Stimulated activated CD8-positive, alpha-beta memory T cell treated with anti-CD3 and anti-CD28 coated beads, Interleukin-7, amount 100 ng/mL, for 1 hour (primary cell): ENCODE results near the gene ADCY9.
"Not testable (repeated sequence)": the region's sequence is repeated elsewhere in the genome, so short reads cannot be mapped to it uniquely, and the experiment has no call there.

Experiments used
- DNase-seq, 2 donors: peaks; one replicate each; pipeline ENCODE4 v3.0.0-alpha.2; 2020; ENCODE audit warnings: low read depth in 2 of 2

Gene ADCY9

DNA sequence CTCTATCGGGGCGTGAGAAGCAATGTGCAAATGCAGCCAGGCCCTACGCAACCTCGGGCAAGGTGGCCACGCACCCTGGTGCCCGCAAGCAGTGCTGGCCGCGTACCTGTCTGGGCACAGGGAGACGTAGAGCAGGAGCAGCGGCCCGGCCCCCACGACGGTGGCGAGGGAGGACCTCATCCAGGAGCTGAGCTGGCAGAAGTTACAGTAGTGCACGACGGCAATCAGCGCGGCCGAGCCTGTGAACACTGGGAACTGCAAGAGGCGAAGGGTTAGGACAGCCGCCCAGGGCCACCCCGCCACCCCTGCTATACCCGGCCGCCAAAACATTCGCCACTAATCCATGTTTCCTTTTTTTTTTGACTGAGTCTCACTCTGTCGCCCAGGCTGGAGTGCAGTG is 138.9 kb downstream of the ADCY9 start:
- no peak for DNase-seq

DNA sequence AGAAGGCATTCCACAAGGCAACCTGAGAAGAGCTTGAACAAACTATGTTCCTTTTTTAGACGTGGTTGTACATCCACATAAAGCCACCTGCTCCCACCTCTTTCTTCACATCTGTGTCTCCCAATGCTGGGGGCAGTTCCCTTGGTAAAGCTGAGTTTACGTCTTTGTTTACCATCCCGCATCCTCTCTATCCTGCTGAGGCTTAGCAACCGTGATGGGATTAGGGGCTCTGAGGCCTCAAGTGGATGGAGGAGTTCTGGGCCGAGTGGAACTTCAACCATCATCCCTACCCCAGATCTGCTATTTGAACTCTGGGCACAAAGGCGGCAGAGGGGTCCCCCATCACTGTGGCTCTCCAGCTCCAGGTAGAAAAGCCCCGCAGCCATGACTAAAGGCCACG is 141.5 kb downstream of the ADCY9 start:
- DNase-seq, result no peak

DNA sequence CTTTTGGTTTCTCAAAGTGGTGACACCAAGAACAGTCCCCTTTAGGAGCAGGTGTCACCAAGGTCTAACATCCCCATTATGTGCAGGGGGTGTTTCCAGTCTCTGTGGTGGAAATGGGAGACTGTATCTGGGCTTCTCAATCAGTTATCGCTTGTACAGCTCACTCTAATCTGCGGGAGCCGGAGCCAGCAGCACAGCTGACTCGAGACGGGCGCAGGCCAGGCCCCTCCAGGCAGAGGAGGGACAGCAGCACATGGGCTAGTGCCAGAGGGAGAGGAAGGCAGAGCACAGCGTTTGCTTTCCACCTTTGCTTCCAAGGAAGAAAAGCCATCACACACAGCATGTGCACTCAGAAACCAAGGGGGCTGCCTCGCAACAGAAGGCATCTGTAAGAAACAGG is 144.5 kb downstream of the ADCY9 start:
- no peak for DNase-seq

DNA sequence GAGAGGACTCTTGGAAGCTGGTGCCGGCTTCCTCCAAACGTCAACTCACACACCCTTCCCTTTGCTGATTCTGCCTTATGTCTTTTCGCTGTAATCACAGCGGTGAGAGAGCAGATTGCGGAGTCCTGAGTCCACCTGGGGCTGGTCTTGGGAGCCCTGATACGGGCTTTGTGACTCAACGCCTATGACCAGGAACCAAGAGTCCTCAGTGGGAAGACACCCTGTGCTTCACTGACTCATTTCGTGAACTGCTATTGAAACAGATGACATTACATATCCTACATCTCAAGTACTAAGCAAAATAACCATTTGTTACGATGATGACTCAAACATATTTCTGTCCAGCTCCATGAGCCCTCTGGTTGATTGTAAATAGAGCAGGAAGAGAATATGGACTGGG is 145.0 kb downstream of the ADCY9 start:
- DNase-seq, result no peak

DNA sequence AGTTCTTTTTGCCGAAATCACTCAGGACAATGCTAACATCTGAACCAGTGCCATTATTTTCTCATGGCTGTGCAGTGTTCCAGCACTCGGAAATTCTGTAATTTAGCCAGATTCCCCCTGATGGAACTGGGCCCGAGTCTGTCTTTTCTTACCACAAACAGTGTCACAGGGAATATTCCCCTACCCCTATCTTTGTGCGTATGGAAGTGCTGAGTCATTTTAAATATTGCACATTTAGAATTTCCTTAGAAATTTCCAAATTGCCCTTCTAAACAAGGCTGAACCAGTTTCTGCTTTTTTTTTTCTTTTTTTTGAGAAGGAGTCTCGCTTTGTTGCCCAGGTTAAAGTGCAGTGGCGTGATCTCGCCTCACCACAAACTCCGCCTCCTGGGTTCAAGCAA is 147.7 kb downstream of the ADCY9 start:
- DNase-seq, result no peak

DNA sequence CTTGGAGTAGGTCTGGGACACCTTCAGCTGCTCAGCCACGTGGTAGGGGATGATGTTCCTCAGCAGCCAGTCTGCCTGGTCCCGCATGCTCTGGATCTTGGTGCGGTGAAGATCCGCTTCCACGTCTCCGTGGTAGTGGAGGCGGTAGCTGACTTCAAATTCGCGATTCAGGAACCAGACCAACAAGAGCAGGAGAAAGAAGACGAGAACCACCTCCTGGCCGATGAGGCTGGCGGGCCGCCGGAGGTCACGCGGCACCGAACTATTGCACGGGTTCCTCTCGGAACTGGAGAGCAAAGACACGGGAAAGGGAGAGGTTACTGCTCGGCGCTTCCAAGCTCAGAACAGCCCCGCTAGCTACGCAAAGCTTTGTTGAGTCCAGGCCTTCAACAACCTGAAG is 149.6 kb downstream of the ADCY9 start:
- no peak for DNase-seq

DNA sequence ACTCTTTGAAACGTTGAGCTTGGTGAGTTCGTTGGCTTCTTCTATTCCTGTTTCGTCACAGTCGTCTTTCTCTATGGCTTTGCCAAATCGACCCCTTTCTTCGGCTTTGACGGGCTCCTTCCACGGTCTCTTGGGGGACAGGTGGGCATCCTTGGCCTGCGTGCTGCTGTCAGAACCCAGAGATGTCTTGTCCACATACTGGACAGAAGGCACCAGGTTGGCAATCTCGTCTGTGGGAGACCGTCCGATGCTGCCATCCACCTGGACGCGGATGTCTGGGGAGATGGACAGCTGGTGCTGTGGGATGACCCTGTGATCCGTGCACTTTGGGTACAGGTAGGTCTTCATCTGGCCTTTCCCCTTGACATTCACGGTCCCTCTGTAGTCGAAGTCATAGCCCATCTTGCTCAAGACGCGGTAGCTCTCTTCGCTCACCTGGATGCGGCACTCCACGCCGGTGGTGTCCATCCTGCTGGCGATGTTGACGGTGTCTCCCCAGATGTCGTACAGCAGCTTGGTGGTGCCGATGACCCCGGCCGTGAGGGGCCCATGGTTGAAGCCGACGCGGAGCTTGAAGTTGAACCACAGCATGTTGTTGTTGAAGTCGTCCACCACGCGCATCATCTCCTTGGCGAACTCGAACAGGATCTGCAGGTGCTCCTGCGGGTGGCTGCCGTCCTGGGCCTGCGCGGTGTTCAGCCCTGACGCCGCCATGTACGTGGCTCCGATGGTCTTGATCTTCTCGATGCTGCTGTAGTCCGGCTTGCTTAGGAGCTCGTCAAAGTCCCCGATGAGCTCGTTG is 150.3 kb downstream of the ADCY9 start:
- DNase-seq, result no peak

DNA sequence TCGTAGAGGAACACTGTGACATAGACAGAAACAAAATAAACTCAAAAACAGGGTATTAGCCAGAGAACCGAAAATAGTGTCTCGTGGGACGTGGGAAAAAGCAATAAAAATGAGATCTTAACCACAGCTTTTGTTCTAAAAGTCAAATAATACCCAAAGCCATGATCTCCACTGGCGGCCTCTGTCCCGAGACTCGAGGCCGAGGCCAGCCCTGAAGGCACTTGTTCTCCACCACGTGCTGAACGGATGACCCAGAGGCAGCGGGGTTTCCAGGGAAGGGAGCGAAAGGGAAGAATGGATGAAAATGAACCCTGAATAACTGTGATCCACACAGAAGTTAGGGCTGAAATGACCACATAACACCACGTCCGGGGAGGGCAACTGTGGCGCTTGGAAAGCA is 150.9 kb downstream of the ADCY9 start:
- DNase-seq, result no peak

DNA sequence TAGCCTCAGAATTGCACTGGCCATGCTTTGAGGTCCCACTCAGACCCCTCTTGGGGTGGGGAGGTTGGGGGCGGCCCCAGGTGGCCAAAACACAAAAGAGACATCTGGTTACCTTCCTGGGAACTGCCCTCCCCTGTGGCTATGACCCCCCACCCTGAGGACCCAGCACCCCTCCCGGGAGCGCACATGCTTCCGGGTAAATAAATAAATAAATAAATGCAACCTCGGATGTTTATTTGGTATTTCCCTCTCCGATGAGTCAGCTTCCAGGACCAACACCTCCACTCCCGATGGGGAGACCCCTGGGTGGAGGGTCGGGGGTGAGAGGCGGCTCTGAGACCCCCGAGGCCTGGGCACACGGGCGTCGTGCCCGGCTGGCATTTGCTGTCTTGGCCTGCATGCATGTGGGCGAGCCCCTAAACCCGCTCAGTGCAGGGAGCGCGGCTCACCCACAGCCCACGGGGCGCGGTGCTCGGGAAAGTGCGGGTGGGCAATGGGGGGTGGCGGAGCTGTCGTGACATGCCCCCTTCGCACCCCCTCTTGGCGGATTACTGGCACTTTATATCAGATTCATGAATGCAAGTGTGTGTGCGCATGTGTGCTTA is 151.5 kb downstream of the ADCY9 start:
- DNase-seq, result no peak

DNA sequence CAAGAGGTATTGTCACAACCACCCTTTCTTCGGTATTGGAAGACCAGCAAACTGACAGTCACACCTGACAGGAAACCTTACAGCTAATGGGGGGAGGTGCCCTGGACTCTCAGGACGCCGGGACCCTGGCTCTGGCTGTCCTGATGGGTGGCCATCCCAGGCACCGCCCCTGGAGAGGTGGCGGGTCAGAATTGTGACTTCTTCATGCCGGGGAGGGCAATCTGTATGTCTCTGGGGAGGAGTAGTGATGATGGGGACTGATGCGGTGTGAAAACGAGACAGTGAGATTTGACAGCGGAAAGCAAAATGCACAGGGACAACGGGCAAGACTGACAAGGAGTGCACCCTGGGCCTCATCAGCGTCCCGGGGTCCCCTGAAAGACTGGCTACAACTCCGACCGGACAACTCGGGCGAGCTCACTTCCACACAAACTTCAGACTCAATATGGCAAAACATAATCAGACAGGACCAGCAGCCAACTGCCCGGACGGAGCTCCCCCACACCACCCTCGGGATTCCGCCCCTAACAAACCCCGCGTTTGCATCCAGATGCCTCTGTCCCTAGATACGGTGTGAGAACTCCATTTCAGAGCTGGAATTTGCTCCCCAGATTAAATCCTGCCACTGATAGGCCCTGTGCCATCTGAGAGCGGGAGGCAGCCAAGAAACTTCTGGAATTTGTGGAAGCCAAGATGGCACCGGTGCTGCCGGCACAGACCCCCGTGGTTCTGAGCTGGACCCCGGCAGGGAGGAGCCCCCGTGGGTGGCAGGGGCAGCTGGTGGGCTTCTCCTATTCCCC is 152.2 kb downstream of the ADCY9 start:
- DNase-seq, result no peak

DNA sequence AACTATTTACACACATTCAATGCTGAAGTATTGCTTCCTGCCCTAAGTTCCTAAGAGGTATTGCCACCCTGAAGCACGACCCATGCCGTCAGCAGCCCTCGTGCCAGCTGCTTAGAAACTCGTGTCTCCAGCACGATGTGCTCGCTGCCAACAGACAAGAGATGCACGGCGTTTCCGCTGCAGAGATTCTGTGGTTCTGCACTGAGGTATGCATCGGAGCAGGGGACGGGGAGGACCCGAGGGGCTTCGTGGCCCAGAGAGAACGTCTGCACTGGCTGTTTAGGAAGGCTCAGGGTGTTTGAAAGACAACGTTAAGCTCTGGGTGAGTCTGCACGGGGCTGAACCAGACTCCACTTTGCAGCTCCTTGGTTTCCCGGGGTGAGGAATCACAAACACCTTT is 153.0 kb downstream of the ADCY9 start:
- no peak for DNase-seq

DNA sequence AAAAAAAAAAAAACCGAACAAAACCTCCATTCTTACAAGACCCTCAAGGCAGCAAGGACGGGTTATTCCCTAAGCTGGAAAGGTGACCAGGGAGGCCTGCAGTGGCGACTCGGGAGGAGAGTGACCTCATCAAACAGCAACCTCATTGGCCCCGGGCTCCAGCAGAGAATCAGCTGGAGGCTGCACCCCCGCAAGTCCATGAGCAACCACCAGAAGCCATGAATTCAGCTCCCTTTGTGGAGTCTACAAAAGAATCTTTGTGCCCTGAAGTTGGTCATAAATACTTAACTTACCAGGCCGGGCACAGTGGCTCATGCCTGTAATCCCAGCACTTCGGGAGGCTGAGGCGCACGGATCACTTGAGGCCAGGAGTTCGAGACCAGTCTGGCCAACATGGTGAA is 154.8 kb downstream of the ADCY9 start:
- DNase-seq, result no peak

DNA sequence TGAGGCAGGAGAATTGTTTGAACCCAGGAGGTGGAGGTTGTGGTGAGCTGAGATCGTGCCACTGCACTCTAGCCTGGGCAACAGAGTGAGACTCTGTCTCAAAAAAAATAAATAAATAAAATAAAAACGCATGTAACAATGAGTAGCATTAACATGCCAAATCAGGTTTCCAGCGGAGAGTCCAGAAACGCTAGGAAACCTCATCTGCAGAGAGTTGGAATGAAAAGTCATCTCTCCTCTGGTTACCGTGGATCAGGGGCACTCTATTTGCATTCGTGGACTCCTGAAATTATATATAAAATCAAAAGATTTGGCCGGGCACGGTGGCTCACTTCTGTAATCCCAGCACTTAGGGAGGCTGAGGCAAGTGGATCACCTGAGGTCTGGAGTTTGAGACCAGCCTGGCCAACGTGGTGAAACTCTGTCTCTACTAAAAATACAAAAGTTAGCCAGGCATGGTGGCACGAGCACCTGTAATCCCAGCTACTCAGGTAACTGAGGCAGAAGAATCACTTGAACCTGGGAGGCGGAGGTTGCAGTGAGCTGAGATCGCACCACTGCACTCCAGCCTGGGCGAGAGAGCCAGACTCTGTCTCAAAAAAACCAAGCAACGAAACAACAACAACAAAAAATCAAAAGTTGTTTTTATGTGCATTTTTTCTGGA is 156.2 kb downstream of the ADCY9 start:
- DNase-seq, result not testable (repeated sequence)

DNA sequence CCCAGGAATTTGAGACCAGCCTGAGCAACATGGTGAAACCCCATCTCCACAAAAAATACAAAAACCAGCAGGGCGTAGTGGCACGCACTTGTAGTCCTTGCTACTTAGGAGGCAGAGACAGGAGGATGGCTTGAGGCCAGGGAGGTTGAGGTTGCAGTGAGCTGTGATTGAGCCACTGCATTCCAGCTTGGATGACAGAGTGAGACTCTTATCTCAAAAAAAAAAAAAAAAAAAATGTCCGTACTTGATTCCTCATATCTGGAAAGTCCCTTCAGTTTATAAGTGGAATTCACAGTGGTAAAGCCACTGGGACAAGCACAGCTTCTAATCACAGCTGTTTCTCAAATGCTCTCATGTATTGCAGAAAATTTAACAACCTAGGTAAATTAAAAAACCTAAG is 157.1 kb downstream of the ADCY9 start:
- no peak for DNase-seq

DNA sequence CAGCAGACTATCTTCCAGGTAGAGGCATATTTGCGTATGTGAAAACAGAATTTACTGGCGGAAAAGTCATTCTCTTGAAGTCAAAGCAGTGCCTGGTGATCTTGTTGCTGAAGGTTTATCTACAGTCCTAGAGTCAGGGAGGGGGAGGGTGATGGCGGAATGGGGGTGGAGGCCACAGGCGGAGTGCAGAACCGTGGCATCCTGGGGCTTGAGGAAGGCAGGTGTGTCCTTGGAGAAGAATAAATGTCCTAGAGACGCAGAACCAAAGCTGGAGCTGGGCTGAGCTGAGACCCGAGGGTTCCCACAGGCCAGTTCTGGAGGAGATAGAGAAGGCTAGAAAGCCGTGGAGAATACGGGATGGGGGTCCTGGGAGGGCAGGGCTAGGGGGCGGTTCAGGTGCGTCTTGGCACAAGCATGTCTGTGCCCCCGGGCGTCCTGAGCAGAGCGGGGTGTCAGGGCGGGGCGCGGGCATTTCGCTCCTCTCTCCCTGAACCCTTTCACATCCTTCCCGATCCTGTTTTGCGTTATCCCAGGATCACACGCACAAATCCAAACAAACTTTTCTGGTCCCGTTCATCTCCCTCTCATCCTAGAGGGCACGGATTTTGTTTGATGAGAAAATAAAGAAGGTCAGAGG is 158.8 kb downstream of the ADCY9 start:
- no peak for DNase-seq

DNA sequence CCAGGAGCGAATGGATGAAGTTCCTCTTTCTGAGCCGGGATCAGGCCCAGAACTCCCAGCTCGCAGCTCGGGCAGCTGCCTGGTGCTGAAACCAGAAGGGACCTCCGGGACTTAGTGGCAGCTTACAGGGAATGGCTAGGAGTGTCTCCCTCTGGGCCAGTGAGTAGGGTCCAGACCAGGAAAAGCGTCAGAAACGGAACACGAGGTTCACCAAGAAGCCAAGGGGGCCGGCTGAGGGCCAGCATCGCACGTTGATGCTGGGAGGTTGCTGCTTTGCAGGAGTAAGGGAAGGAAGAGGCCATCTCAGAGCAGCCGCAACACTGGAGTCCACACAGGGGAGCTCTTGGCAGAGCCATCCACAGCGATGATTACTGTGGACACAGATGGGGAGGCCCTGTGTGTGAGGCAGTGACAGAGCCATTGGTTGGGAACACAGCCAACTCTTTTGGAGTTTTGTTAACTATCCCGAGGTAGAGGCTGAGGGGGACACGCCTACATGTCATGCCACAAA is 161.8 kb downstream of the ADCY9 start:
- no peak for DNase-seq

DNA sequence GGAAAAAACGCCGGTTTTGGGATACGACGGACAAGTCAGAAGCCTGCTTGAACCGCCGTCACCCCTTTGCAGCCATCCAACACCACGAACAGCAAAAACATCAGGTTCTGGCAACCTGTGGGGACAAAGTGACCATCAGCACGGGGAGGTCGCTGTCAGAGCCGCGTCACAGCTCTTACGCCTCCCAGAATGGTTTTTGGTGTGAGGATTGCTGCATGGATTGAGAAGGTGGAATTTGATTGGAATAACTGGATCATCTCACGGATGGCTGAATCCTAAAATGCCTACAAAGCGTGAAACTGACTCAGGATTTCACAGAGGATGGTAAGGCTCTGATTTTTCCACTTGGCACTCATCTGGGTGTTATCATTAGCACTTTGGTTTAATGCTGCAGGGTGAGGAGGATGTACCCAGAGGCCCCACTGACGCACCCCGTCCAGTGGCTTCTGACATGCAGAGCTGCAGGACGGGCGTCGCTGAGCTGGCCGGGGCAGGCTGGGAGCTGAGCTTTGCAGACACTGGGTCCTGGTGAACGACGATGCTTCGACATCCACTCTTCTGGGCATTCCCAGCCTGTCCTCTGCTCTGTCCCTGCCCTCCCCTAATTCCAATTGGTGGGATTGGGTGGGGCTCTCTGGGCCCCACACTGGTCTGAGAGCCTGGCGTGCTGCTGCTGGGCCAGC is 162.4 kb downstream of the ADCY9 start:
- DNase-seq, result no peak

DNA sequence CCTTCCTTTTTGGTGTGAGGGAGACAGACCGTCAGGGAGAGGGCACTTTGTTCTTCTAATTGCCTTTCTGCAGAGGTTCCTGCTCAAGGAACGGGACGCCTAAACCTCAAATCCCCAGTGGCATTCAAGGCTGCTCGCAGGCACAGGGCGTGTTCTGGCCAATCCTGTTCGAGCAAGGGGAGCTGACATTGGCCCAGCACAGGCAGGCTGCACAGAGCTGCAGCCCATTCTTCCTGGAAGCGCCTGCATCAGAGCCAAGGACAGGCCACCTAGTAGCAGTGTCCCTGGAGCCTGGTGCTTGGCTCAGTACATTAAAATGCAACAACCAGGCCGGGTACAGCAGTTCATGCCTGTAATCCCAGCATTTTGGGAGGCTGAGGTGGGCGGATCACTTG is 163.5 kb downstream of the ADCY9 start:
- DNase-seq, result no peak

DNA sequence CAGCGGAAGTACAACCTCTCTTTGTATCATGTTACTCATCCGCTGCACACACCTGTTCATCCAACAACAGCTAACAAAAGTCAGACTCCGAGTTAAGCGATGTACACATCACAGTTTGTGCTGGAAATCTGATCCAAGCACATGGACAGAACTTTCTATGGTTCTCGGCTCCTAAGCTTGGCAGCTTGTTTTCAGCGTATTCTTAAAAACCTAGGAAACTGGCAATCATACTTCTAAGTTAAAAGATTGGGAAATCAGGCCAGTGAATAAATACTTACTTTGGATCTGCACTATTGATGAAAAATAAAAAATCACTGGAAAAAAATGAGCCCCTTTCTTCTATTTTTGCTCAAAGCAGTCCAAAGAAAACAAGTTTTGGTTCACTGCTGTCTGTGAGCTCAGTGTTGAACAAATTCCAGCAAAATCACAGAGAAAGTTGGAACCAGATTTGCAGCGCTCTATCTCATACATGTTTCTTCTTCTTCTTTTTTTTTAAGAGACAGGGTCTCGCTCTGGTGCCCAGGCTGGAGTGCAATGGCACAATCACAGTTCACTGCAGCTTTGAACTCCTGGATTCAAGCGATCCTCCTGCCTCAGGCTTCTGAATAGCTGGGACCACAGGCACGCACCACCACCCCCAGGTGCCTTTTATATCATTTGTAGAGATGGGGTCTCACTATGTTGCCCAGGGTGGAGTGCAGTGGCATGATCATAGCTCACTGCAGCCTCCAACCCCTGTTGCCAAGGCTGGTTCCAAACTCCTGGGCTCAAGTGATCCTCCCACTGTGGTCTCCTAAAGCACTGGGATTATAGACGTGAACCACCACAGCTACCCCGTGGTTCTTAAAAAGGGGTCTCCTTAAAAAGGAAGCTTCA is 164.1 kb downstream of the ADCY9 start:
- no peak for DNase-seq

DNA sequence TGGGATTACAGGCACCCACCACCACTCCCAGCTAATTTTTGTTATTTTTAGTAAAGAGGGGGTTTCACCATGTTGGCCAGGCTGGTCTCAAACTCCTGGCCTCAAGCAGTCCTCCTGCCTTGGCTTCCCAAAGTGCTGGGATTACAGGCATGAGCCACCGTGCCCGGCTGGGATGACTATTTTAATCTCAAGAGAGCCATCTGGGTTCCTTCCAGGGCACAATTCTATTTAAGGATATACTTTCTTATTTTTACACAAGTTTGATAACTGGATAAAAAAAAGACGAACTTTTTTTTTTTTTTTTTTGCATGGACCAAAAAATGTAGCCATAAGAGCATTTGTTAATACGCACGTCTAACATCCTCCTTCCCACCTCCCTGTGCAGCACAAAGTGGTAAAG is 164.9 kb downstream of the ADCY9 start:
- DNase-seq, result not testable (repeated sequence)
